Endothelial cell of umbilical vein (primary cell): ENCODE data around the gene LTB4R.

Source experiments
- CTCF ChIP-seq, 2 donors: IDR thresholded peaks; 1 replicate in 1 of 2; 2 replicates in 1 of 2; pipeline ENCODE4 v1.5.1; 2011; ENCODE audit warnings: low read length in 2 of 2, mild to moderate bottlenecking in 2 of 2, moderate library complexity in 2 of 2, control low read depth in 1 of 2, inconsistent platforms in 1 of 2, low read depth in 1 of 2; ENCODE audit not compliant: insufficient read depth in 1 of 2; ENCODE audit errors: extremely low read depth in 1 of 2
- MYC ChIP-seq: IDR thresholded peaks from one replicate; pipeline ENCODE4 v1.6.1; 2011; ENCODE audit warnings: mild to moderate bottlenecking, low read depth, low read length
- POLR2A ChIP-seq: IDR thresholded peaks from 2 replicates; pipeline ENCODE4 v1.6.1; 2012; ENCODE audit warnings: low read depth, mild to moderate bottlenecking, control low read depth, low read length

- peak; percentile 91 to 94 for TF ChIP-seq CTCF (IDR thresholded peaks at IDR 0.05; ENCODE audit: extremely low read depth in 1 of 2, insufficient read depth in 1 of 2, low read depth in 1 of 2, low read length in 2 of 2)
- TF ChIP-seq MYC, result peak; percentile 20
- no peak for TF ChIP-seq POLR2A
These were observed 54.5 kb downstream of the LTB4R start for GRCh38 chr14:24365600-24366412.
